ENCODE measurements around the gene GNAL. TPM values are rescaled to one million over a fixed set of nuclear protein-coding genes. Genes with fewer than 3 reads are reported as not detected.
"Not testable (repeated sequence)": the region's sequence is repeated elsewhere in the genome, so short reads cannot be mapped to it uniquely, and the experiment has no call there.

Gene GNAL
- total RNA-seq, 2 experiments from 2014 or later = 0.11 to 0.19 TPM

GRCh38 chr18:11919522-11919921, 230.5 kb downstream of the GNAL start:
- POLR2A ChIA-PET; H3K4me1 ChIP-seq (ENCODE audit: insufficient read depth, low read length); intact Hi-C loops (cut with DNase I, micrococcal nuclease); DNase-seq; H3K36me3 Mint-ChIP-seq (ENCODE audit: low read depth); H3K36me3 ChIP-seq (ENCODE audit: insufficient read depth, low read length); H3K9me3 ChIP-seq (ENCODE audit: control insufficient read depth in 1 of 2, insufficient read depth in 1 of 2, low read length in 2 of 2); H3K27me3 ChIP-seq (ENCODE audit: control insufficient read depth in 1 of 2, insufficient read depth in 2 of 2, low read length in 2 of 2); H3K27ac ChIP-seq (ENCODE audit: low read depth in 1 of 2, low read length in 2 of 2); ATAC-seq (ENCODE audit: poor library complexity); H3K27ac Mint-ChIP-seq; H3K4me3 Mint-ChIP-seq; H3K4me3 ChIP-seq (ENCODE audit: low read length); H3K27me3 Mint-ChIP-seq; H3K9me3 Mint-ChIP-seq; CTCF ChIA-PET; H3K4me1 Mint-ChIP-seq (ENCODE audit: low read depth): not testable (repeated sequence)

GRCh38 chr18:11923450-11923849, 234.4 kb downstream of the GNAL start:
- Mint-ChIP-seq H3K4me1 (ENCODE audit: low read depth) (no peaks in the 10 kb centered on the region), H3K9me3 (no peaks in the 10 kb centered on the region), H3K4me3 (no peak overlapping the region), H3K27ac (no peak overlapping the region), H3K36me3 (ENCODE audit: low read depth) (no peaks in the 10 kb centered on the region), H3K27me3 (no peaks in the 10 kb centered on the region)
- no peaks in the 10 kb centered on the region for H3K9me3 ChIP-seq (ENCODE audit: control insufficient read depth in 1 of 2, insufficient read depth in 1 of 2, low read length in 2 of 2)
- intact Hi-C loops (cut with DNase I, micrococcal nuclease) = no loop called here
- CTCF ChIA-PET = interaction anchor here (0.6 to 1.6 kb wide), 2 partner anchors 10 to 72 kb away, joined by 3 read pairs; no protein-coding TSS in a partner anchor
- no peak overlapping the region for H3K4me3 ChIP-seq (ENCODE audit: low read length)
- peaks cover 0 to 2% of the 10 kb centered on the region in 2 experiments for H3K27me3 ChIP-seq (ENCODE audit: control insufficient read depth in 1 of 2, insufficient read depth in 2 of 2, low read length in 2 of 2)
- no peak for TF ChIP-seq CTCF (IDR thresholded peaks at IDR 0.05)
- DNase-seq = no peak
- no peak overlapping the region for H3K27ac ChIP-seq (ENCODE audit: low read depth in 1 of 2, low read length in 2 of 2)
- H3K4me1 ChIP-seq (ENCODE audit: insufficient read depth, low read length) = no peaks in the 10 kb centered on the region
- no peaks in the 10 kb centered on the region for H3K36me3 ChIP-seq (ENCODE audit: insufficient read depth, low read length)
- POLR2A ChIA-PET = no interaction called here
- no peak for ATAC-seq (ENCODE audit: poor library complexity)

- H3K27ac Mint-ChIP-seq = no peak overlapping the region
- H3K4me1 ChIP-seq (ENCODE audit: insufficient read depth, low read length) = no peaks in the 10 kb centered on the region
- H3K36me3 ChIP-seq (ENCODE audit: insufficient read depth, low read length) = no peaks in the 10 kb centered on the region
- intact Hi-C loops (cut with DNase I, micrococcal nuclease) = no loop called here
- no peak overlapping the region for H3K4me3 ChIP-seq (ENCODE audit: low read length)
- ChIA-PET CTCF (no interaction called here), POLR2A (no interaction called here)
- no peaks in the 10 kb centered on the region for H3K36me3 Mint-ChIP-seq (ENCODE audit: low read depth)
- H3K4me1 Mint-ChIP-seq (ENCODE audit: low read depth) = no peaks in the 10 kb centered on the region
- H3K9me3 Mint-ChIP-seq = no peaks in the 10 kb centered on the region
- H3K4me3 Mint-ChIP-seq = no peak overlapping the region
- TF ChIP-seq CTCF (IDR thresholded peaks at IDR 0.05) = no peak
- ATAC-seq (ENCODE audit: poor library complexity) (no peak), DNase-seq (no peak)
- H3K27me3 ChIP-seq (ENCODE audit: control insufficient read depth in 1 of 2, insufficient read depth in 2 of 2, low read length in 2 of 2) = peaks cover 0 to 2% of the 10 kb centered on the region in 2 experiments
- no peak overlapping the region for H3K27ac ChIP-seq (ENCODE audit: low read depth in 1 of 2, low read length in 2 of 2)
- H3K9me3 ChIP-seq (ENCODE audit: control insufficient read depth in 1 of 2, insufficient read depth in 1 of 2, low read length in 2 of 2) = no peaks in the 10 kb centered on the region
- no peaks in the 10 kb centered on the region for H3K27me3 Mint-ChIP-seq
Measured at GRCh38 chr18:11925800-11926481, 236.9 kb downstream of the GNAL start.

- no peaks in the 10 kb centered on the region for H3K36me3 Mint-ChIP-seq (ENCODE audit: low read depth)
- no peaks in the 10 kb centered on the region for H3K4me1 Mint-ChIP-seq (ENCODE audit: low read depth)
- no peak for TF ChIP-seq CTCF (IDR thresholded peaks at IDR 0.05)
- Histone ChIP-seq H3K4me1 (ENCODE audit: insufficient read depth, low read length) (no peaks in the 10 kb centered on the region), H3K4me3 (ENCODE audit: low read length) (no peak overlapping the region), H3K27me3 (ENCODE audit: control insufficient read depth in 1 of 2, insufficient read depth in 2 of 2, low read length in 2 of 2) (peaks cover 0 to 3% of the 10 kb centered on the region in 2 experiments), H3K27ac (ENCODE audit: low read depth in 1 of 2, low read length in 2 of 2) (no peak overlapping the region), H3K36me3 (ENCODE audit: insufficient read depth, low read length) (no peaks in the 10 kb centered on the region), H3K9me3 (ENCODE audit: control insufficient read depth in 1 of 2, insufficient read depth in 1 of 2, low read length in 2 of 2) (no peaks in the 10 kb centered on the region)
- ATAC-seq (ENCODE audit: poor library complexity) = no peak
- POLR2A ChIA-PET = no interaction called here
- intact Hi-C loops (cut with DNase I, micrococcal nuclease) = no loop called here
- no peaks in the 10 kb centered on the region for H3K9me3 Mint-ChIP-seq
- no peak overlapping the region for H3K4me3 Mint-ChIP-seq
- no peak overlapping the region for H3K27ac Mint-ChIP-seq
- no peak for DNase-seq
- CTCF ChIA-PET = interaction anchor here (1.7 kb wide), 1 partner anchor 68 kb away, joined by 4 read pairs; no protein-coding TSS in a partner anchor
- H3K27me3 Mint-ChIP-seq = no peaks in the 10 kb centered on the region
Measured at GRCh38 chr18:11927497-11927896, 238.4 kb downstream of the GNAL start.
